ENCODE measurements around the gene ADGRF1. TPM values are rescaled to one million over a fixed set of nuclear protein-coding genes. Genes with fewer than 3 reads are reported as not detected.

The ADGRF1 gene
- total and polyA plus RNA-seq, 2 donors (not counting 1 experiment from before 2014, with no cell fraction given) = not detected

GRCh38 chr6:46973029-46973428 lies 69.1 kb downstream of the ADGRF1 start:
- TF ChIP-seq EZH2 (IDR thresholded peaks at IDR 0.05; ENCODE audit: low read length, missing control alignments) = no peak
- TF ChIP-seq CTCF (conservative IDR thresholded peaks at IDR 0.05 in 1 of 2, IDR thresholded peaks at IDR 0.05 in 1 of 2; ENCODE audit: low read depth in 1 of 2, low read length in 2 of 2) = no peak
- Histone ChIP-seq H3K4me2 (ENCODE audit: extremely low read depth, insufficient read depth, low read length) (no peak overlapping the region), H3K4me3 (replicated peaks in 1 of 4; ENCODE audit: control extremely low read depth in 1 of 4, insufficient read depth in 1 of 4, low read depth in 3 of 4, low read length in 4 of 4) (no peak overlapping the region), H2AFZ (ENCODE audit: low read length) (no peak overlapping the region), H3K27me3 (ENCODE audit: control insufficient read depth, insufficient read depth, low read length) (no peaks in the 10 kb centered on the region), H3K9ac (ENCODE audit: insufficient read depth, low read length) (no peak overlapping the region), H3K27ac (ENCODE audit: insufficient read depth, low read length) (no peak overlapping the region), H3K4me1 (ENCODE audit: control insufficient read depth, extremely low read depth, insufficient read depth, low read length) (no peaks in the 10 kb centered on the region), H3K36me3 (ENCODE audit: control insufficient read depth, insufficient read depth, low read length) (no peaks in the 10 kb centered on the region), H4K20me1 (ENCODE audit: control insufficient read depth, extremely low read depth, insufficient read depth, low read length) (no peaks in the 10 kb centered on the region), H3K9me3 (ENCODE audit: control insufficient read depth, insufficient read depth, low read depth, low read length) (no peaks in the 10 kb centered on the region), H3K79me2 (ENCODE audit: control insufficient read depth, insufficient read depth, low read length) (no peaks in the 10 kb centered on the region)
- no peak for DNase-seq (ENCODE audit: low read depth in 2 of 2)

- H3K27ac ChIP-seq (ENCODE audit: insufficient read depth, low read length) = no peak overlapping the region
- H3K4me1 ChIP-seq (ENCODE audit: control insufficient read depth, extremely low read depth, insufficient read depth, low read length) = no peaks in the 10 kb centered on the region
- no peak for TF ChIP-seq EZH2 (IDR thresholded peaks at IDR 0.05; ENCODE audit: low read length, missing control alignments)
- TF ChIP-seq CTCF (conservative IDR thresholded peaks at IDR 0.05 in 1 of 2, IDR thresholded peaks at IDR 0.05 in 1 of 2; ENCODE audit: low read depth in 1 of 2, low read length in 2 of 2) = no peak
- no peaks in the 10 kb centered on the region for H4K20me1 ChIP-seq (ENCODE audit: control insufficient read depth, extremely low read depth, insufficient read depth, low read length)
- no peak overlapping the region for H3K4me2 ChIP-seq (ENCODE audit: extremely low read depth, insufficient read depth, low read length)
- no peak overlapping the region for H3K9ac ChIP-seq (ENCODE audit: insufficient read depth, low read length)
- no peaks in the 10 kb centered on the region for H3K36me3 ChIP-seq (ENCODE audit: control insufficient read depth, insufficient read depth, low read length)
- no peaks in the 10 kb centered on the region for H3K79me2 ChIP-seq (ENCODE audit: control insufficient read depth, insufficient read depth, low read length)
- no peak overlapping the region for H3K4me3 ChIP-seq (replicated peaks in 1 of 4; ENCODE audit: control extremely low read depth in 1 of 4, insufficient read depth in 1 of 4, low read depth in 3 of 4, low read length in 4 of 4)
- H3K9me3 ChIP-seq (ENCODE audit: control insufficient read depth, insufficient read depth, low read depth, low read length) = no peaks in the 10 kb centered on the region
- H3K27me3 ChIP-seq (ENCODE audit: control insufficient read depth, insufficient read depth, low read length) = no peaks in the 10 kb centered on the region
- peak in 1 of 2 donors; percentile 7 for DNase-seq (ENCODE audit: low read depth in 2 of 2)
- no peak overlapping the region for H2AFZ ChIP-seq (ENCODE audit: low read length)
Measured at GRCh38 chr6:46972531-46972930, 69.6 kb downstream of the ADGRF1 start.

GRCh38 chr6:46969206-46969605 lies 72.9 kb downstream of the ADGRF1 start:
- H3K27ac ChIP-seq (ENCODE audit: insufficient read depth, low read length) = no peak overlapping the region
- H3K4me3 ChIP-seq (replicated peaks in 1 of 4; ENCODE audit: control extremely low read depth in 1 of 4, insufficient read depth in 1 of 4, low read depth in 3 of 4, low read length in 4 of 4) = no peak overlapping the region
- no peaks in the 10 kb centered on the region for H3K9me3 ChIP-seq (ENCODE audit: control insufficient read depth, insufficient read depth, low read depth, low read length)
- no peaks in the 10 kb centered on the region for H3K27me3 ChIP-seq (ENCODE audit: control insufficient read depth, insufficient read depth, low read length)
- no peak overlapping the region for H3K4me2 ChIP-seq (ENCODE audit: extremely low read depth, insufficient read depth, low read length)
- TF ChIP-seq EZH2 (IDR thresholded peaks at IDR 0.05; ENCODE audit: low read length, missing control alignments) (no peak), CTCF (conservative IDR thresholded peaks at IDR 0.05 in 1 of 2, IDR thresholded peaks at IDR 0.05 in 1 of 2; ENCODE audit: low read depth in 1 of 2, low read length in 2 of 2) (no peak)
- H3K4me1 ChIP-seq (ENCODE audit: control insufficient read depth, extremely low read depth, insufficient read depth, low read length) = no peaks in the 10 kb centered on the region
- no peaks in the 10 kb centered on the region for H3K79me2 ChIP-seq (ENCODE audit: control insufficient read depth, insufficient read depth, low read length)
- H3K36me3 ChIP-seq (ENCODE audit: control insufficient read depth, insufficient read depth, low read length) = no peaks in the 10 kb centered on the region
- H2AFZ ChIP-seq (ENCODE audit: low read length) = no peak overlapping the region
- peak in 1 of 2 donors; percentile 64 for DNase-seq (ENCODE audit: low read depth in 2 of 2)
- H4K20me1 ChIP-seq (ENCODE audit: control insufficient read depth, extremely low read depth, insufficient read depth, low read length) = no peaks in the 10 kb centered on the region
- H3K9ac ChIP-seq (ENCODE audit: insufficient read depth, low read length) = no peak overlapping the region
